ENCODE measurements around the gene NUF2. TPM values are rescaled to one million over a fixed set of nuclear protein-coding genes. Genes with fewer than 3 reads are reported as not detected.

The NUF2 gene
- total and polyA plus RNA-seq, 3 experiments from 2014 or later = 0.99 to 28.5 (median 26.1) TPM

GRCh38 chr1:163367721-163368120 is 46.0 kb downstream of the NUF2 start:
- Histone ChIP-seq H3K9me3 (ENCODE audit: low read length) (no peaks in the 10 kb centered on the region), H3K27ac (ENCODE audit: low read depth, low read length) (no peak overlapping the region), H3K27me3 (ENCODE audit: insufficient read depth, low read length, poor library complexity, severe bottlenecking) (no peaks in the 10 kb centered on the region), H3K4me1 (ENCODE audit: insufficient read depth, low read length) (no peaks in the 10 kb centered on the region), H3K36me3 (ENCODE audit: insufficient read depth, low read length) (no peaks in the 10 kb centered on the region), H3K4me3 (ENCODE audit: low read length) (no peak overlapping the region)
- Mint-ChIP-seq H3K27me3 (peaks cover 4 to 15% of the 10 kb centered on the region in 2 donors), H3K9me3 (no peaks in the 10 kb centered on the region), H3K4me1 (no peaks in the 10 kb centered on the region), H3K27ac (no peak overlapping the region), H3K4me3 (no peak overlapping the region), H3K36me3 (no peaks in the 10 kb centered on the region)
- POLR2A ChIA-PET = no interaction called here
- CTCF ChIA-PET = no interaction called here
- no peak for DNase-seq

GRCh38 chr1:163372576-163372975 is 50.8 kb downstream of the NUF2 start:
- no peak for DNase-seq

GRCh38 chr1:163378554-163378953 is 56.8 kb downstream of the NUF2 start:
- H3K27me3 ChIP-seq (ENCODE audit: insufficient read depth, low read length, poor library complexity, severe bottlenecking) = no peaks in the 10 kb centered on the region
- no peak overlapping the region for H3K27ac Mint-ChIP-seq
- no peak for DNase-seq
- ChIA-PET POLR2A (no interaction called here), CTCF (no interaction called here)
- H3K4me3 ChIP-seq (ENCODE audit: low read length) = no peak overlapping the region
- no peaks in the 10 kb centered on the region for H3K9me3 ChIP-seq (ENCODE audit: low read length)
- H3K36me3 Mint-ChIP-seq = no peaks in the 10 kb centered on the region
- no peak overlapping the region for H3K4me3 Mint-ChIP-seq
- no peaks in the 10 kb centered on the region for H3K4me1 Mint-ChIP-seq
- peaks cover 4 to 24% of the 10 kb centered on the region in 2 donors for H3K27me3 Mint-ChIP-seq
- no peaks in the 10 kb centered on the region for H3K36me3 ChIP-seq (ENCODE audit: insufficient read depth, low read length)
- no peak overlapping the region for H3K27ac ChIP-seq (ENCODE audit: low read depth, low read length)
- no peaks in the 10 kb centered on the region for H3K4me1 ChIP-seq (ENCODE audit: insufficient read depth, low read length)
- H3K9me3 Mint-ChIP-seq = peaks cover 0 to 2% (median 0%) of the 10 kb centered on the region in 5 donors

More at GRCh38 chr1:163372576-163372975, 50.8 kb downstream of the NUF2 start:
- ChIA-PET POLR2A (no interaction called here), CTCF (no interaction called here)
- H3K27me3 ChIP-seq (ENCODE audit: insufficient read depth, low read length, poor library complexity, severe bottlenecking) = no peaks in the 10 kb centered on the region
- Mint-ChIP-seq H3K4me3 (no peak overlapping the region), H3K27me3 (peaks cover 1 to 26% of the 10 kb centered on the region in 2 donors), H3K9me3 (no peaks in the 10 kb centered on the region), H3K27ac (no peak overlapping the region), H3K36me3 (no peaks in the 10 kb centered on the region), H3K4me1 (no peaks in the 10 kb centered on the region)
- no peak overlapping the region for H3K27ac ChIP-seq (ENCODE audit: low read depth, low read length)
- H3K36me3 ChIP-seq (ENCODE audit: insufficient read depth, low read length) = no peaks in the 10 kb centered on the region
- no peaks in the 10 kb centered on the region for H3K4me1 ChIP-seq (ENCODE audit: insufficient read depth, low read length)
- no peak overlapping the region for H3K4me3 ChIP-seq (ENCODE audit: low read length)
- H3K9me3 ChIP-seq (ENCODE audit: low read length) = no peaks in the 10 kb centered on the region

GRCh38 chr1:163379801-163380200 is 58.0 kb downstream of the NUF2 start:
- Histone ChIP-seq H3K27ac (ENCODE audit: low read depth, low read length) (no peak overlapping the region), H3K4me1 (ENCODE audit: insufficient read depth, low read length) (no peaks in the 10 kb centered on the region), H3K4me3 (ENCODE audit: low read length) (no peak overlapping the region), H3K27me3 (ENCODE audit: insufficient read depth, low read length, poor library complexity, severe bottlenecking) (no peaks in the 10 kb centered on the region), H3K36me3 (ENCODE audit: insufficient read depth, low read length) (no peaks in the 10 kb centered on the region), H3K9me3 (ENCODE audit: low read length) (no peaks in the 10 kb centered on the region)
- Mint-ChIP-seq H3K9me3 (peaks cover 0 to 2% (median 0%) of the 10 kb centered on the region in 5 donors), H3K27me3 (peaks cover 4 to 24% of the 10 kb centered on the region in 2 donors), H3K27ac (no peak overlapping the region), H3K36me3 (no peaks in the 10 kb centered on the region), H3K4me1 (no peaks in the 10 kb centered on the region), H3K4me3 (no peak overlapping the region)
- ChIA-PET CTCF (no interaction called here), POLR2A (no interaction called here)
- DNase-seq = no peak

GRCh38 chr1:163381487-163382184 is 59.9 kb downstream of the NUF2 start:
- no peaks in the 10 kb centered on the region for H3K27me3 ChIP-seq (ENCODE audit: insufficient read depth, low read length, poor library complexity, severe bottlenecking)
- Mint-ChIP-seq H3K4me1 (no peaks in the 10 kb centered on the region), H3K27me3 (peaks cover 5 to 20% of the 10 kb centered on the region in 2 donors), H3K4me3 (no peak overlapping the region), H3K27ac (no peak overlapping the region), H3K9me3 (peaks cover 0 to 2% (median 0%) of the 10 kb centered on the region in 5 donors), H3K36me3 (no peaks in the 10 kb centered on the region)
- no peak overlapping the region for H3K4me3 ChIP-seq (ENCODE audit: low read length)
- no peaks in the 10 kb centered on the region for H3K36me3 ChIP-seq (ENCODE audit: insufficient read depth, low read length)
- ChIA-PET CTCF (no interaction called here), POLR2A (no interaction called here)
- no peak for DNase-seq
- no peaks in the 10 kb centered on the region for H3K4me1 ChIP-seq (ENCODE audit: insufficient read depth, low read length)
- H3K27ac ChIP-seq (ENCODE audit: low read depth, low read length) = no peak overlapping the region
- H3K9me3 ChIP-seq (ENCODE audit: low read length) = no peaks in the 10 kb centered on the region

- Mint-ChIP-seq H3K4me1 (no peaks in the 10 kb centered on the region), H3K27ac (no peak overlapping the region), H3K36me3 (no peaks in the 10 kb centered on the region), H3K27me3 (peaks cover 8 to 18% of the 10 kb centered on the region in 2 donors), H3K4me3 (no peak overlapping the region), H3K9me3 (peaks cover 0 to 2% (median 0%) of the 10 kb centered on the region in 5 donors)
- H3K36me3 ChIP-seq (ENCODE audit: insufficient read depth, low read length) = no peaks in the 10 kb centered on the region
- H3K4me3 ChIP-seq (ENCODE audit: low read length) = no peak overlapping the region
- no peaks in the 10 kb centered on the region for H3K27me3 ChIP-seq (ENCODE audit: insufficient read depth, low read length, poor library complexity, severe bottlenecking)
- H3K9me3 ChIP-seq (ENCODE audit: low read length) = no peaks in the 10 kb centered on the region
- no peaks in the 10 kb centered on the region for H3K4me1 ChIP-seq (ENCODE audit: insufficient read depth, low read length)
- POLR2A ChIA-PET = no interaction called here
- no peak overlapping the region for H3K27ac ChIP-seq (ENCODE audit: low read depth, low read length)
- CTCF ChIA-PET = no interaction called here
- no peak for DNase-seq
Measured at GRCh38 chr1:163382395-163382794, 60.6 kb downstream of the NUF2 start.

- Histone ChIP-seq H3K4me3 (ENCODE audit: low read length) (no peak overlapping the region), H3K4me1 (ENCODE audit: insufficient read depth, low read length) (no peaks in the 10 kb centered on the region)
- POLR2A ChIA-PET = no interaction called here
Measured at GRCh38 chr1:163387146-163387545, 65.4 kb downstream of the NUF2 start.

GRCh38 chr1:163388970-163389369 is 67.2 kb downstream of the NUF2 start:
- no peak for DNase-seq
- no peaks in the 10 kb centered on the region for H3K9me3 ChIP-seq (ENCODE audit: low read length)
- ChIA-PET CTCF (no interaction called here), POLR2A (no interaction called here)
- no peak overlapping the region for H3K27ac ChIP-seq (ENCODE audit: low read depth, low read length)
- H3K4me1 ChIP-seq (ENCODE audit: insufficient read depth, low read length) = no peaks in the 10 kb centered on the region
- H3K36me3 ChIP-seq (ENCODE audit: insufficient read depth, low read length) = no peaks in the 10 kb centered on the region
- no peak overlapping the region for H3K27ac Mint-ChIP-seq
- no peak overlapping the region for H3K4me3 ChIP-seq (ENCODE audit: low read length)
- no peaks in the 10 kb centered on the region for H3K36me3 Mint-ChIP-seq
- H3K27me3 Mint-ChIP-seq = peaks cover 9 to 41% of the 10 kb centered on the region in 2 donors
- no peaks in the 10 kb centered on the region for H3K27me3 ChIP-seq (ENCODE audit: insufficient read depth, low read length, poor library complexity, severe bottlenecking)
- no peaks in the 10 kb centered on the region for H3K4me1 Mint-ChIP-seq
- no peak overlapping the region for H3K4me3 Mint-ChIP-seq
- peaks cover 0 to 2% (median 0%) of the 10 kb centered on the region in 5 donors for H3K9me3 Mint-ChIP-seq

More at GRCh38 chr1:163387146-163387545, 65.4 kb downstream of the NUF2 start:
- no peak overlapping the region for H3K4me3 Mint-ChIP-seq
- H3K9me3 Mint-ChIP-seq = peaks cover 0 to 2% (median 0%) of the 10 kb centered on the region in 5 donors
- H3K36me3 Mint-ChIP-seq = no peaks in the 10 kb centered on the region
- H3K9me3 ChIP-seq (ENCODE audit: low read length) = no peaks in the 10 kb centered on the region
- peaks cover 10 to 36% of the 10 kb centered on the region in 2 donors for H3K27me3 Mint-ChIP-seq
- no peaks in the 10 kb centered on the region for H3K36me3 ChIP-seq (ENCODE audit: insufficient read depth, low read length)
- no peaks in the 10 kb centered on the region for H3K4me1 Mint-ChIP-seq
- H3K27ac Mint-ChIP-seq = no peak overlapping the region
- CTCF ChIA-PET = no interaction called here
- H3K27me3 ChIP-seq (ENCODE audit: insufficient read depth, low read length, poor library complexity, severe bottlenecking) = no peaks in the 10 kb centered on the region
- H3K27ac ChIP-seq (ENCODE audit: low read depth, low read length) = no peak overlapping the region
- DNase-seq = no peak

Data from CD8-positive, alpha-beta memory T cell (primary cell).